ENCODE data around the gene WDR91.

DNA sequence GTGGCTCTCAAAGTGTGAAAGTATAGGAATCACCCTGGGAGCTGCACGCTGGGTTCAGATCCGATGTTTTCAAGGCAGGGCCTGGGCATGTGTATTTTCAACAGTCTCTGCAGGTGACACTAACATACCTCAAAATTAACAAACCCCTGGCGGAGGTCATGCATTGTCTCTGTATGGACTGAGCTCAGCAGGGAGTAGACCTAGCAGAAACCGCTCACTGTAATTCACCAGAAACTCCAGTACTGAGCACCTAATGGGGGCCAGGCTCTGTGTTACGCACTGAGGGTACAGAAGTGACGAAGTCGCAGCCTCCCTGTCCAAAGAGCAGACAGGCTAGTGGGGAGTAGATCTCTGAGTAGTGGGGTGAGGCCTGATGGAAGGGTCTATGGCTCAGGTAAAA is 27.9 kb upstream of the WDR91 start:
- TF ChIP-seq, protein P1, sequence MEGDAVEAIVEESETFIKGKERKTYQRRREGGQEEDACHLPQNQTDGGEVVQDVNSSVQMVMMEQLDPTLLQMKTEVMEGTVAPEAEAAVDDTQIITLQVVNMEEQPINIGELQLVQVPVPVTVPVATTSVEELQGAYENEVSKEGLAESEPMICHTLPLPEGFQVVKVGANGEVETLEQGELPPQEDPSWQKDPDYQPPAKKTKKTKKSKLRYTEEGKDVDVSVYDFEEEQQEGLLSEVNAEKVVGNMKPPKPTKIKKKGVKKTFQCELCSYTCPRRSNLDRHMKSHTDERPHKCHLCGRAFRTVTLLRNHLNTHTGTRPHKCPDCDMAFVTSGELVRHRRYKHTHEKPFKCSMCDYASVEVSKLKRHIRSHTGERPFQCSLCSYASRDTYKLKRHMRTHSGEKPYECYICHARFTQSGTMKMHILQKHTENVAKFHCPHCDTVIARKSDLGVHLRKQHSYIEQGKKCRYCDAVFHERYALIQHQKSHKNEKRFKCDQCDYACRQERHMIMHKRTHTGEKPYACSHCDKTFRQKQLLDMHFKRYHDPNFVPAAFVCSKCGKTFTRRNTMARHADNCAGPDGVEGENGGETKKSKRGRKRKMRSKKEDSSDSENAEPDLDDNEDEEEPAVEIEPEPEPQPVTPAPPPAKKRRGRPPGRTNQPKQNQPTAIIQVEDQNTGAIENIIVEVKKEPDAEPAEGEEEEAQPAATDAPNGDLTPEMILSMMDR (conservative IDR thresholded peaks at IDR 0.05), result no peak
- no peak for TF ChIP-seq ZFX (IDR thresholded peaks at IDR 0.05)

Data from C4-2B (cell line).